Right lung (tissue), 10 donors: ENCODE measurements around the gene NEK4. TPM values are rescaled to one million over a fixed set of nuclear protein-coding genes. Genes with fewer than 3 reads are reported as not detected.
A peak's percentile ranks its signal among the peaks of the same experiment; 100 is the strongest.

ENCODE experiments used
- DNase-seq, 2 donors: peaks; one replicate each; pipeline ENCODE4 v3.0.0-alpha.2; 2013
- long read RNA-seq, 8 donors: transcript quantifications; one replicate each; lab custom pipeline, GENCODE V29; 2026
- polyA plus RNA-seq, 5 donors: library from polyadenylated mRNA; unstranded; fragments of 120-200 nt; gene quantifications; one replicate each; pipeline versions ENCODE4 v1.2.1 to v1.2.3, GENCODE V29; 2013; ENCODE audit warnings: inconsistent platforms in 1 of 5, low replicate concordance in 1 of 5; ENCODE audit not compliant: insufficient read length in 5 of 5, insufficient read depth in 1 of 5

The NEK4 gene
- 10 to 100 TPM; 20.7 to 30.7 (median 27.2) TPM for polyA plus RNA-seq
- long read RNA-seq, donor 1, full-length matches to known transcripts = 3 of 3 reads
- long read RNA-seq, donor 1, partial matches to known transcripts = 0 of 3 reads
- long read RNA-seq, donor 1, other reads (novel, unspliced or antisense) = 0 of 3 reads
- long read RNA-seq, donor 2, full-length matches to known transcripts = 1 of 1 reads
- long read RNA-seq, donor 2, partial matches to known transcripts = 0 of 1 reads
- long read RNA-seq, donor 2, other reads (novel, unspliced or antisense) = 0 of 1 reads
- long read RNA-seq, donor 3, partial matches to known transcripts = 0 of 1 reads
- long read RNA-seq, donor 3, other reads (novel, unspliced or antisense) = 0 of 1 reads
- long read RNA-seq, donor 4 = 0 reads
- long read RNA-seq, donor 5, partial matches to known transcripts = 7 of 7 reads
- long read RNA-seq, donor 5, other reads (novel, unspliced or antisense) = 0 of 7 reads
- long read RNA-seq, donor 6, full-length matches to known transcripts = 1 of 1 reads
- long read RNA-seq, donor 6, partial matches to known transcripts = 0 of 1 reads
- long read RNA-seq, donor 6, other reads (novel, unspliced or antisense) = 0 of 1 reads
- long read RNA-seq, donor 7, full-length matches to known transcripts = 1 of 1 reads
- long read RNA-seq, donor 7, partial matches to known transcripts = 0 of 1 reads
- long read RNA-seq, donor 7, other reads (novel, unspliced or antisense) = 0 of 1 reads
- long read RNA-seq, donor 8, full-length matches to known transcripts = 2 of 2 reads
- long read RNA-seq, donor 8, partial matches to known transcripts = 0 of 2 reads
- long read RNA-seq, donor 8, other reads (novel, unspliced or antisense) = 0 of 2 reads

GRCh38 chr3:52770496-52771333, at the start of gene NEK4:
TSS of gene NEK4 (minus strand) at chr3:52770940. CDS start at chr3:52770746, 194 bp downstream.
- DNase-seq = peak; percentile 88 to 90

GRCh38 chr3:52819936-52820335, 49.2 kb upstream of the NEK4 start:
- no peak for DNase-seq

GRCh38 chr3:52817860-52818259, 47.1 kb upstream of the NEK4 start:
- no peak for DNase-seq

GRCh38 chr3:52817221-52817620, 46.5 kb upstream of the NEK4 start:
- DNase-seq = no peak

- no peak for DNase-seq
Measured at GRCh38 chr3:52816654-52817053, 45.9 kb upstream of the NEK4 start.

GRCh38 chr3:52816199-52816598, 45.5 kb upstream of the NEK4 start:
- DNase-seq = no peak

DNA sequence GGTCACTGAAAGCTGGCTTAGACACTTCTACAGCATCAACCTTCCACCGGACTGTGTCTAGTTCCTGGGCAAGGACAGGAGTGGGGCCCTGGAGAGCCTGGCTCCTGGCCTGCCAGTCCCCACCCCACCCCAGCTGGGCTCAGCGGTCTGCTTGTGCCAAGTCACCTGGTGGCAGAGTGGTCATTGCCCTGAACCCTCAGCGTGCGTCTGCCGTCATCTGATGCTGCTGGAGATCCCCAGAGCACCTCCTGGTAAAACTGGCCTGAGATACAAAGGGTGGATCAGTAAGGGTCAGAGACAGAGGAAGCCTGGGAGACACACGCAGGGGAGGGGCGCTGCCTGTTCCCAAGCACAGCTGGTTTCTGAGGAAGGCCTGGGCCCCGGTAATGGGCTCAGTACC, 43.1 kb upstream of the NEK4 start:
- no peak for DNase-seq

- no peak for DNase-seq
Measured at GRCh38 chr3:52811452-52812011, 40.8 kb upstream of the NEK4 start.

DNA sequence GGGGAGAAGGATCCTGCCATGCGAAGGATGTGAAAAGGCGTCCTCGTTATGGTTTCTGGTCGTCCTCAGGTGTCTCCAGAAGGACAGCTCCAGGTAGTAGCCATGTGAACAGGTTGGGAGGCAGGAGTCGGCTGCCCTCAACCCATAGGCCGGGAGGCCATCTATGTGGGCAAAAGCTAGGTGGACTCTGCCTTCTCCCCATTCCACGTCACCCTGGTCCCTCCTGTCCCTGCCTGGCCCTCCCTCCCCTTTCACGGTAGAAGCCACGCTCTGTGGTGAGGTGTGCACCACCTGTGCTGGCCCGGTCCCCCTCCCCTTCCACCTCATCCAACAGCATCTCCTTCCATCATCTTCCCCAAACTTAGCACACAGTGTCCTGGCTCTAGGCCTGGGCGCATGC, 40.2 kb upstream of the NEK4 start:
- no peak for DNase-seq

- DNase-seq = peak in 1 of 2 donors; percentile 8
Measured at GRCh38 chr3:52809662-52810377, 39.1 kb upstream of the NEK4 start.

DNA sequence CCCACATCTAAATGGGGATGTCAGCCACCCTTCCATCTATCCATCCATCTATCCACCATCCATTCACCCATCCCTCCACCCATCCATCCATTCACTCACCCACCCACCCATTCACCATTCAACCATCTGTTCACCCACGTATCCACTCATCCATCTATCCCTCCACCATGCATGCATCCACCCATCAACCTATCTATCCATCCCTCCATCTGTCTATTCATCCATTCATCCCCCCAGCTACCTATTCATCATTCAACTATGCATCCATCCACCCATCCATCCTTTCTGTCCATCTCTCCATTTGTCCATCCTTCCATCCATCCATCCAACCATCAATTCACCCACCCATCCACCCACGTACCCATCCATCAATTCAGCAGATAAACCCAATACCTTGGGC, 38.4 kb upstream of the NEK4 start:
- no peak for DNase-seq

DNA sequence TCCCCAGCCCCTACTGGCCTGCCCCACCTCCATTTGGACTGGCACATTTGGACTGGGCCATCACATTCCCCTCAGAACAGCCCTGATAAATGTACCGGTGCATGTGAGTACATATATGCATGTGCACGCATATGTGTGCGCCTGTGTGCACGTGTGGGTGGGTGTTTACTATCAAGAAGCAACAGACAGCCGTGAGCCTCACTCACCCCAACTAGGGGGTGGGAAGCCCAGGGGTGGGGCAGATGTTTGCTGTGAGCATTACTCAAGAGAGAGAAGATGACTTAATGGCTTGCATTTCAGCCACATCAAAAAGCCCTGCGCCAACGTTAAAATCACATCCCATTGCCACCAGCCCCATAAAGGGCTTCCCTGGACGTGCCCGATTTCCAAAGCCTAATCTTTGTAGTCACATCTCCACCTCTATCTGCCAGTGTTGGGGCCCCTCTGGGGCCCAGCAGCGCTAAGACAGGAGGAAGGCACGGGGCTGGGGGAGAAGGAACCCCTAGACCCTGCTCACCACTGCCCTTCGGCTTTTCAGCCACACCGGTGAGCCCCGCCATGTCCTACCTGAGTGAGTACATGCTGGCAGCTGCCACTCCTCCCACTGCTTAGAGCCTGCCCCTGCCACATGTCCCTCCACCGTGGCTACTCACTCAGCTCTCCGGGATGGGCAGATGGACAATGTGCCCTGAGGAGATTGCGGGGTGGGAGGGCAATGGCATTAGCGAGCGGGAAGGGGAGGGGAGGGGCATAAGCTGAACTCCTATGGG, 34.7 kb upstream of the NEK4 start:
- no peak for DNase-seq

DNA sequence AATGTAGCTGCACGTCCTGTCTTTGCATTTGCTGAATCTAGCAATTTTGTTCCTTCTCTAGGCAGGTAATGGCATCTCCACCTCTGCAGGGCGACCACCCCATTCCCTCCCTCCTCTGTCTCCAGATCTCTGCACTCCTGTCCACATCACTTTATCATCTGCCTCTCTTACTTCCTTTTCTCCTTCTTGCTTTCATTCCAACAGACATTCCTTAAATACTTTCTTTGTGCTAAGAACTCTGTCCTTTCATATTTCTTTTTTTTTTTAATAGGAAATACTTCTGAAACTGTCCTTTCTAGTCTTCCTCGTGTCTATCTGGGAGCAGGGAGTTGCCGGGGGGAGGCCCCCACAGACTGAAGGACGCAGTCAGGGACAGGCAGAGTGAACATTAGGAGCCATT, 31.1 kb upstream of the NEK4 start:
- no peak for DNase-seq

GRCh38 chr3:52800079-52800478, 29.3 kb upstream of the NEK4 start:
- DNase-seq = no peak

DNA sequence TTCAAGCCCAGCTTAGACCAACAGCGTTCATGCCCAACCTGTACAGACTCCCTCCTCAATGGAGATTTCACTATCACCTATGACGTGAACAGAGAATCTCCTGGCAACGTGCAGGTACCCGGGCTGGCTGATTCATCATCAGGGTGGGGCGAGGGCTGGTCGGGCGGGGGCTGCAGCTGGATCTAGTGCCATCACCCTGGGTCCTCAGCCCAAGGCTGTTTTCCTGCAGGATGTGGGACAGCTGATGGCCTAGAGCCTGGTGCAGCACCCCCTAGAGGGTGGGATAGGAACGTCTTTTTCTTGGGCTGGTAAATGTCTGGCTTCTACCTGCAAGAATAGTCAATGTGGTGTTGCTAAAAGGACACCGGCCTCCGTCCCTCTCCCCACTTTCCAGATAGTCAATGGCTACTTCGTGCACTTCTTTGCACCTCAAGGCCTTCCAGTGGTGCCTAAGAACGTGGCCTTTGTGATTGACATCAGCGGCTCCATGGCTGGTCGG, 28.3 kb upstream of the NEK4 start:
- no peak for DNase-seq

DNA sequence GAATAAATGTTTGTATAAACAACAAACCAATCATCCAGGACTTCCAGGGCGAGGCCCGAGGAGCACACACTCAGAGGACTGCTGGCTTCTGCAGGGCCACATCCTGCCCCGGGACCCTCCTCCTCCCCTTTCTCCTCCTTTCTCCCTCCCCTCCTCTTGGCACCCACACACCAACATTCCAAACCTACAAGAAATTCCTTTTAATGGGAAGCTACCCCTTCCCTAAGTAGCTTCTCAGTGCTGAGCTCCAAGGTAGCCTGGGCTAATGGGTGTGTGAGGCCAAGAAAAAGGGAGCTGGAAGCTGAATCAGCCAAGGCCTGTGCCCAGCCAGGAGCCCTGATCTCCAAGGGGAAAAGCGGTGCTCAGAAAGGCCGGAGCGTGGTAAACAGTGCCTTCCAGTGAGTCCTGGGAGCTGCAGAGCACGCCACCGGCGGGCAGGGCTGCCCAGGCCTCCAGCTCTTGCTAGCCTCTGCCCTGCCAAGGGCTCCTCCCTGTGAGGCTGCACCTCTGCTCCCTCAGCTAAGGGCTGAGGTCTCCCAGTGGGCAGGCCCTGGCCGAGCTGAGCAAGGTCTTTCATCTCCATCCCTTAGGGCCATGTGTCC, 27.7 kb upstream of the NEK4 start:
- DNase-seq = no peak

DNA sequence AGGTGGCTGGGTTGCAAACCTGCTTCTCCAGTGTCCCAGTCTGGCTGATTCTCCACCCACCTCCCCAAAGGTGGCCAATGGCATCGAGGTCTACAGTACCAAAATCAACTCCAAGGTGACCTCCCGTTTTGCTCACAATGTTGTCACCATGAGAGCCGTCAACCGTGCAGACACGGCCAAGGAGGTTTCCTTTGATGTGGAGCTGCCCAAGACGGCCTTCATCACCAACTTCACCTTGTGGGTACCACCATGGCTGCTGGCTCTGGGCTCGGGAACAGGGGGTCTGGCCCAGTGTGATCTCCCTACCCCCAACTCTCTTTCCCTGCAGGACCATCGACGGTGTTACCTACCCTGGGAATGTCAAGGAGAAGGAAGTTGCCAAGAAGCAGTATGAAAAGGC, 25.7 kb upstream of the NEK4 start:
- DNase-seq = no peak

DNA sequence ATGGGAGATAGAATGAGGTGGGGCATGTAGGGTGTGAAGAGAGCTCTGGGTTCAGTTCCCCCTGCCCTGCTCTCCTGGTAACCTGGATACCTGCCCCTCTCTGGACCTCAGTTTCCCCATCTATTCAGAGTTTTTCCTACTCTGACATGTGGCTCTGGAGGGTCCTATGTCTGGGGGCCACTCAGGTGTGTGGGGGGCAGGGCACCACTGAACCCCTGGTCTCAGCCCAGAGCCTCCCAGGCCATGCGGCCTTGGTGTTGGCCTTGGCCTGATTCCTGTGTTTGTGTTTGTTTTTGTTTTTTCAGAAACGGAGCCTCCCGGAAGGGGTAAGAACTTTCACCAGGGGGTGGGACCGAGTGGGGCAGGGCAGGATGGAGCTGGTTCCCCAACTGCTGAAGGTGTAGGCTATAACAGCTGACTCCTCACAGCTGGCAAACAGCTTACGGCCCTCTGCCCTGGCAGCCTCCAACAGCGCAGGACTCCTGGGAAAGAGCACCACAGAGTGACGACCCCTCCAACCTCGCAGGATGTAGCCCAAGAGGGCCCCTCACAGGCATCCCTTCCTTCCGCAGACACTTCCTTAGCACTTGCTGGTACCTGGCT, 24.7 kb upstream of the NEK4 start:
- DNase-seq = no peak

DNA sequence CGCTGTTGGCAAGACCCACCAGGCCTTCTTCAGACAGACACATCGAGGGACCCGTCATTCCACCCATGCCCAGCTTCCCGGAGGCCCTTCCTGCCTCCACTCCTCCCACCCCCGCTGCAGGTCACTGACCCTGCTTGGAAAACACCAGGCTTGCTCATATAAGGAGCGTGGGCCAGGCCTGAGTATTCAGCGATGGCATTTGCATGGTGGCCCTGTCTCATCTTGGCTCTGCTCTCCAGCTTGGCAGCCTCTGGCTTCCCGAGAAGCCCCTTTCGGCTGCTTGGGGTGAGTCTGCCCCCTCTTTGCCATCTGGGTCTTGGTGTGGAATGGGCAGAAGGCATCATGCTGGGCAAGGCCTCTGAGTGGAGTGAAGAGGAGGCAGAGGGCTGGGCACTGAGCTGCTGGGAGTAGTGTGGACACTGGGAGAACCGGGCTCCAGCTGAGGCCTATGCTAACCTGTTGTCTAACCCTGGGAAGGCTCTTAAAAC, 23.9 kb upstream of the NEK4 start, which contains the start of gene ITIH3:
TSS of gene ITIH3 (plus strand) at position 185 of the 488 bp plus-strand sequence. CDS start at position 193, 8 bp downstream.
- no peak for DNase-seq
